HG03064 (cell line): Measurements from ENCODE around the gene PSMG1.

Experiments
- ATAC-seq: cut with Tn5 transposase; IDR thresholded peaks from one replicate; pipeline ENCODE4 v1.9.1; 2021; ENCODE audit warnings: low read depth; ENCODE audit not compliant: unreplicated experiment

Gene PSMG1

DNA sequence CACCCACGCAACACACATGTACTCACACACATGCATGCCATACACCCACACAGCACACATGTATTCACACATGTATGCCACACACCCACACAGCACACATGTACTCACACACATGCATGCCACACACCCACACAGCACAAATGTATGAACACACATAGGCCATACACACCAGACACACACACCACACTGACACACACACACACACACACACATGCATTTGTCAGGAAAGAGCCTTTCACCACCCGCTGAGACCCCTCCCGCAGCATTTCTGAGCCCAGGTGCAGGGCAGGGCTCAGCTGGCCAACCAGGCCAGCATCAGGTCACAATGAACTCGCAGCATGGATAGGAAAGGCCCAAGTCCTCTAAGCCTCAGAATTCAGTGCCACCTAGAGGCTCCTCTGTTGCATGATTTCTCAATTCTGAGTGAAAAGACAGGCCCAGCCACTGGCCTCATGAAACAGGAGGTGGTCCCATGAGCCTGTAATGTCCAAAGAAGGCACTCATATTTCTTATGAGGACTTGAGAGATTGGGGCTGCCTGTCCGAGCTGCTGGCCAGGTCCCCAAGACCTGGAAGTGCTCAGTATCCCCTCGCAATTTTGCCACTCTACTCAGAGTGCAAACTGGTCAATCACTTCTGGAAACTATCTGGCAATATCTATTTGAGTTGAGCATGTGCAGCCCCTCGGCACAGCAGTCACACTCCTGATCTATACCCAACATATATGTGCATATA, 57.3 kb downstream of the PSMG1 start:
- no peak for ATAC-seq
